ENCODE data around the gene GIPC3. TPM values are rescaled to one million over a fixed set of nuclear protein-coding genes. Genes with fewer than 3 reads are reported as not detected.
A peak's percentile ranks its signal among the peaks of the same experiment; 100 is the strongest.

GIPC3 gene
- total and polyA plus RNA-seq, 12 donors: 0.33 to 5.9 (median 3.2) TPM

DNA sequence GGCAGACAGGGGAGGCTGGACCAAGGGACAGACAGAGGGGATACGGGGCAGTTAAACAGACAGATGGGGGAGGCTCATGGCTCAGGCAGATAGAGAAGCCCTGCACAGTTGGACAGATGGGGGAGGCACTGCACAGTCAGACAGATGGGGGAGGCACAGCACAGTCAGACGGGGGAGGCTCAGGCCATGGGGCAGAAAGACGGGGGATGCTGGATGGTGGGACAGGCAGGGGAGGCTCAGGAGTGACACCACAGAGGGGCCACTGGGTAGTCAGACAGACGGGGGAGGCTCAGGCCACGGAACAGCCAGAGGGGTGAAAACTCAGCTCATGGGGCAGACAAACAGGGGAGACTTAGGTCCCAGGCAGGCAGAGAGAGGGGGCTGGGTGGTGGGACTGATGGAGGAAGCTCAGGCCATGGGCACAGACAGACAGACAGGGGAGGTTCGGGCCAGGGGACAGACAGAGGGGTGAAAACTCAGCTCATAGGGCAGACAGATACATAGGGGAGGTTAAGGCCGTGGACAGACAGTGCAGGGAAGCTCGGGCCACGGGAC lies 28.8 kb upstream of the GIPC3 start:
- peak overlapping the region; percentile 25 to 100 (median 58) for H3K4me3 ChIP-seq
- H3K27ac ChIP-seq: peak overlapping the region in 3 of 5 donors; percentile 35 to 89 (median 41)
- intact Hi-C loops (cut with DNase I): no loop called here
- H3K9me3 ChIP-seq (replicated peaks in 1 of 3): no peaks in the 10 kb centered on the region
- H3K36me3 ChIP-seq (replicated peaks in 1 of 2): no peaks in the 10 kb centered on the region
- peaks cover 14 to 24% of the 10 kb centered on the region in 2 donors for H3K4me1 ChIP-seq (replicated peaks in 1 of 2)
- 20 to 29% (median 26%) methylated on average over 8 to 9 of the region's 9 CpGs for WGBS, 4 donors
- DNase-seq: no peak
- no peak for TF ChIP-seq POLR2A (IDR thresholded peaks at IDR 0.05)
- TF ChIP-seq, protein P1, sequence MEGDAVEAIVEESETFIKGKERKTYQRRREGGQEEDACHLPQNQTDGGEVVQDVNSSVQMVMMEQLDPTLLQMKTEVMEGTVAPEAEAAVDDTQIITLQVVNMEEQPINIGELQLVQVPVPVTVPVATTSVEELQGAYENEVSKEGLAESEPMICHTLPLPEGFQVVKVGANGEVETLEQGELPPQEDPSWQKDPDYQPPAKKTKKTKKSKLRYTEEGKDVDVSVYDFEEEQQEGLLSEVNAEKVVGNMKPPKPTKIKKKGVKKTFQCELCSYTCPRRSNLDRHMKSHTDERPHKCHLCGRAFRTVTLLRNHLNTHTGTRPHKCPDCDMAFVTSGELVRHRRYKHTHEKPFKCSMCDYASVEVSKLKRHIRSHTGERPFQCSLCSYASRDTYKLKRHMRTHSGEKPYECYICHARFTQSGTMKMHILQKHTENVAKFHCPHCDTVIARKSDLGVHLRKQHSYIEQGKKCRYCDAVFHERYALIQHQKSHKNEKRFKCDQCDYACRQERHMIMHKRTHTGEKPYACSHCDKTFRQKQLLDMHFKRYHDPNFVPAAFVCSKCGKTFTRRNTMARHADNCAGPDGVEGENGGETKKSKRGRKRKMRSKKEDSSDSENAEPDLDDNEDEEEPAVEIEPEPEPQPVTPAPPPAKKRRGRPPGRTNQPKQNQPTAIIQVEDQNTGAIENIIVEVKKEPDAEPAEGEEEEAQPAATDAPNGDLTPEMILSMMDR (IDR thresholded peaks at IDR 0.05): no peak
- H3K27me3 ChIP-seq: no peaks in the 10 kb centered on the region

DNA sequence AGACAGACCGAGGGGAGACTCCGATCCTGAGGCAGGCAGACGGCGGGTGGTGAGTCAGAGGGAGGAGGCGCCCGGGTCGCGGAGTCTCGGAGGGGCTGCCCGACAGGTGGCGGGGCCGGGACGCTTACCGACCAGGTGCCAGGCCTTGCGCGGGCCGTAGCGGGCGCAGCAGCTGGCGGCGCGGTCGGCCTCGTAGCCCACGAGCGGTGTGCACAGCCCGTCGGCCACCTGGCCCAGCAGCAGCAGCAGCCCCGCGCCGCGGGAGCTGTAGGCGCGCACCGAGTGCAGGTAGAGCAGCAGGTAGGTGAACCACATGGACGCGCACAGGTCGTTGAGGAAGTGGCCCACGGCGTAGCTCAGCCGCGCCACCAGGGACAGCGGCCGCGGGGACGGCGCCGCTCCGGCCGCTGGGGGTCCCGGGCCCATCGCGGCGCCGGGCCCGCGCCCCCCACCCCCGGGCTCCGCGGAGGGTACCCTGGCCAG lies 28.3 kb upstream of the GIPC3 start:
- DNase-seq: peak in 5 of 7 donors; percentile 51 to 67 (median 59)
- H3K27ac ChIP-seq: peak overlapping the region in 3 of 5 donors; percentile 35 to 89 (median 41)
- peak overlapping the region; percentile 25 to 100 (median 58) for H3K4me3 ChIP-seq
- H3K36me3 ChIP-seq (replicated peaks in 1 of 2): no peaks in the 10 kb centered on the region
- peaks cover 14 to 24% of the 10 kb centered on the region in 2 donors for H3K4me1 ChIP-seq (replicated peaks in 1 of 2)
- H3K9me3 ChIP-seq (replicated peaks in 1 of 3): no peaks in the 10 kb centered on the region
- no peaks in the 10 kb centered on the region for H3K27me3 ChIP-seq
- 0% methylated on average over 5 to 60 of the region's 60 CpGs; no CpG with 5 or more reads in 1 of the 4 donors for WGBS, 4 donors
- TF ChIP-seq POLR2A (IDR thresholded peaks at IDR 0.05): no peak
- TF ChIP-seq, protein P1 (IDR thresholded peaks at IDR 0.05): peak in 2 of 6 experiments; percentile 9 to 33
- intact Hi-C loops (cut with DNase I): no loop called here

DNA sequence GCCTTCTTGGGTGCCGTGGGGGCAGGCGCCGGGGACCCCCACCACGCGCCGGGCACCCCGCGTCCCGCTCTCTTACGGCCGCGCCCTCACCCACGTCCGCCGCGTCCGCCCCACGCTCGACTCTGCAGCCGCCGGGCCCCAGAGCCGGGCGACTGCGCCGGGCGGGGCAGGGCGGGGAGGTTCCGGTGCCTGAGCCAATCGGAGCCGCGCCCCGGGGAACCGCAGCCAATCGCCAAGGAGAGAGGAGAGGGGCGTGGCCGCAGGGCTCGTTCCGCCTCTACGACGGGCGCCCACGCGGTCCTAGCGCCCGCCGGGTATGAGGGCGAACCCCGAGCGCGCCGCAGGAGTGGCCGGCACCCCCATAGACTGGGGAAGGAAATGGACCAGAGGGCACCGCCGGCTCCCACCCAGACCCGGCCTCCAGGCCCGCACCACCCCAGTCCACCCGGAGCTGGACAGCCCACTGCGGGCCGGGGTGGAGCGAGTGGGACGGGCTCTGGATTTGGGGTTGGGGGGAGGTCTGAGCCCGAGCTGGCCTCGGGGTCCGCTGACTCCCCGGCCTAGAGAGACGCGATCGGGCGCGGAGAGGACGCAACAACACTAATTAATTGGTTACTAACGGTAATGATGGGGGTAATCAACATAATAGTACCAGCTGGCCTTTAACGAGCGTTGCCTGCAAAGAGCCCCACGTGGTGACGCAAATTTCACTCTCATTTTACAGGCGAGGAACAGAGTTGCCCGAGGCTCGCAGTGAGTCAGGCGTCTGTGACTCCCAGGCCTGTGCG lies 27.6 kb upstream of the GIPC3 start, which contains the start of gene MFSD12:
TSS of gene MFSD12 (minus strand) at position 126 of the 788 bp plus-strand sequence. CDS start 183 bp downstream, outside the sequence.
- peaks cover 14 to 24% of the 10 kb centered on the region in 2 donors for H3K4me1 ChIP-seq (replicated peaks in 1 of 2)
- peak; percentile 80 to 84 for TF ChIP-seq POLR2A (IDR thresholded peaks at IDR 0.05)
- TF ChIP-seq, protein P1 (IDR thresholded peaks at IDR 0.05): no peak
- H3K27ac ChIP-seq: peak within 1 kb of the TSS in 4 of 5 donors; percentile 59 to 89 (median 74)
- intact Hi-C loops (cut with DNase I): no loop called here
- H3K27me3 ChIP-seq: no peaks in the 10 kb centered on the region
- WGBS, 4 donors: 1 to 2% (median 1%) methylated on average over 26 to 81 of the region's 81 CpGs
- peak within 1 kb of the TSS; percentile 25 to 100 (median 58) for H3K4me3 ChIP-seq
- no peaks in the 10 kb centered on the region for H3K36me3 ChIP-seq (replicated peaks in 1 of 2)
- no peaks in the 10 kb centered on the region for H3K9me3 ChIP-seq (replicated peaks in 1 of 3)
- DNase-seq: peak; percentile 93 to 97 (median 95)

Measured in adrenal gland (tissue), 12 donors.